ENCODE measurements around the gene ABCF3. TPM values are rescaled to one million over a fixed set of nuclear protein-coding genes. Genes with fewer than 3 reads are reported as not detected.

ABCF3 gene
- total RNA-seq, 1 experiment from 2014 or later, result 56.1 TPM

- H3K14ac ChIP-seq (ENCODE audit: insufficient read depth, low read length), result no peak overlapping the region
- no peak overlapping the region for H3K18ac ChIP-seq (ENCODE audit: insufficient read length, low read depth, low read length)
- H3K27me3 Mint-ChIP-seq (ENCODE audit: low read depth), result no peaks in the 10 kb centered on the region
- H2AK5ac ChIP-seq (ENCODE audit: insufficient read length, low read length), result no peak overlapping the region
- no peak overlapping the region for H2BK12ac ChIP-seq (ENCODE audit: insufficient read length, low read depth, low read length)
- H3K56ac ChIP-seq (ENCODE audit: insufficient read length, low read depth, low read length), result no peak overlapping the region
- H4K5ac ChIP-seq (ENCODE audit: insufficient read length, low read depth, low read length), result no peak overlapping the region
- no peak for TF ChIP-seq CTCF (conservative IDR thresholded peaks at IDR 0.05)
- no peaks in the 10 kb centered on the region for H3K79me2 ChIP-seq (ENCODE audit: insufficient read depth, low read length)
- no peak overlapping the region for H3K4ac ChIP-seq (ENCODE audit: low read depth, low read length)
- H3K79me1 ChIP-seq (ENCODE audit: insufficient read depth, low read depth, low read length, poor library complexity, severe bottlenecking), result no peaks in the 10 kb centered on the region
- no peaks in the 10 kb centered on the region for H3K23me2 ChIP-seq (ENCODE audit: insufficient read length, low read depth, low read length, poor library complexity, severe bottlenecking)
- no peak overlapping the region for H3T11ph ChIP-seq (ENCODE audit: low read length)
- H3K4me2 ChIP-seq (ENCODE audit: insufficient read depth, insufficient read length, low read length), result no peak overlapping the region
- H2BK5ac ChIP-seq (ENCODE audit: insufficient read length, low read length), result no peak overlapping the region
- no peak overlapping the region for H4K8ac ChIP-seq (replicated peaks; ENCODE audit: insufficient read length, low read depth, low read length)
- peaks cover 0 to 5% of the 10 kb centered on the region in 2 experiments; a peak in 3 of 4 replicates for H3K4me1 Mint-ChIP-seq
- H2BK120ac ChIP-seq (ENCODE audit: low read depth, low read length, poor library complexity, severe bottlenecking), result no peak overlapping the region
- no CpG with 5 or more reads among the region's 9 CpGs for WGBS (ENCODE audit: extremely low coverage, insufficient read length, low lambda C conversion rate)
- no peak overlapping the region for H3K27ac ChIP-seq (ENCODE audit: insufficient read length, low read depth, low read length)
- peaks cover 39 to 83% (median 79%) of the 10 kb centered on the region in 3 experiments for H3K36me3 Mint-ChIP-seq (ENCODE audit: insufficient read depth in 1 of 3, low read depth in 3 of 3)
- no peak overlapping the region for H2BK15ac ChIP-seq (ENCODE audit: low read depth, low read length)
- H3K4me1 ChIP-seq (ENCODE audit: insufficient read depth, low read length), result no peaks in the 10 kb centered on the region
- no peak overlapping the region for H3K4me3 Mint-ChIP-seq
- no peak overlapping the region for H2BK20ac ChIP-seq (ENCODE audit: low read depth, low read length, poor library complexity, severe bottlenecking)
- no peak overlapping the region for H3K9ac ChIP-seq (ENCODE audit: extremely low read depth, insufficient read length, low read length)
- H3K23ac ChIP-seq (ENCODE audit: insufficient read length, low read depth, low read length), result no peak overlapping the region
- no peak overlapping the region for H2AFZ ChIP-seq (ENCODE audit: low read length)
- no peaks in the 10 kb centered on the region for H3K27me3 ChIP-seq (ENCODE audit: insufficient read depth, low read length)
- no peaks in the 10 kb centered on the region for H3K9me3 Mint-ChIP-seq
- DNase-seq, result no peak
- no peaks in the 10 kb centered on the region for H3K9me3 ChIP-seq (ENCODE audit: control insufficient read depth, low read depth, low read length)
- no peak overlapping the region; a peak in 1 of 7 replicates for H3K27ac Mint-ChIP-seq
- H4K91ac ChIP-seq (ENCODE audit: insufficient read length, low read depth, low read length), result no peak overlapping the region
- H4K20me1 ChIP-seq (ENCODE audit: control insufficient read depth, insufficient read depth, insufficient read length), result no peaks in the 10 kb centered on the region
These were observed 17.5 kb upstream of the ABCF3 start for GRCh38 chr3:184168363-184169120.
